ENCODE results near the gene TET3. TPM values are rescaled to one million over a fixed set of nuclear protein-coding genes. Genes with fewer than 3 reads are reported as not detected.

Gene TET3
- polyA plus RNA-seq, 1 donor (not counting 4 experiments of a cell fraction or from before 2014, with no cell fraction given), result 2.9 TPM

DNA sequence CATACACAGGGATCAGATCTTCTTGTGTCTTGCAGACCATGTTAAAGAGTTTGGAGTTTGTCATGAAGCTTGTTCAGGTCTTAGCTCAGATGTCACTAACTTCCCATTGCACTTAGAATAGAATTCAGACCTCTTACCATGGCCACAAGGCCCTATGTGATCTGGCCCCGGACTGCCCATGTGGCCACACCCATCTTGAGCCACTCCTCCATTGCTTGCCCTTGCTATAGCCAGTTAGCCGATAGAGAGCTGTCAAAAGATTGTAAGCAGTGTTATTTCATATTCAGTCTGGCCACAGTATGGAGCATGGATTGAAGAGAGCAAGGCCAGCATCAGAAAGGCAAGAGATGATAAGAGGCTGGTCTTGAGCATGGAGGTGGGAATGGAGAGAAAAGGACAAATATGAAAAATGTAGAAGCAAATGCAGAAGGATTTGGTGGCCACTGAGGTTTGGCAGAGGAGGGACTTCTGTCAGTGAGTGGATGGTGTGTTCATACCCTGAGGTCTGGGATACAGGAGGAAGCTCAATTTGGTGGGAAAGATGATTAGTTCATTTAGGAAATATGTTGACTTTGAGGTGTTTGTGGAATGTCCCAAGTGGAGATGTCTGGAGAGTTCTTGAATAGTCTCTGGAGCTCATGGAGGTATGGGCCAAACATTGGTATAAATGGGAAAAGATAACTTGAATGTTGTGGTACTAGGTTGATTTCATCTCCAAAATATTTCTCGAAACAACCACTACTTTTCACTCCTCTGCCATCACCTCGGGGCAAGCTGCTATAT is 47.4 kb upstream of the TET3 start:
- dilution Hi-C loops (cut with MboI; ENCODE audit: extremely low pct_ligation_motif_present, low sequenced_read_pairs), result no loop called here
- Histone ChIP-seq H3K27me3 (ENCODE audit: control insufficient read depth, extremely low read depth, insufficient read depth, low read length) (no peaks in the 10 kb centered on the region), H3K9ac (ENCODE audit: control insufficient read depth, extremely low read depth, insufficient read depth, low read length) (no peak overlapping the region), H3K9me1 (ENCODE audit: control insufficient read depth, extremely low read depth, insufficient read depth, low read length) (peaks cover 3% of the 10 kb centered on the region), H3K4me1 (ENCODE audit: control insufficient read depth, extremely low read depth, insufficient read depth, low read length) (peaks cover 76% of the 10 kb centered on the region), H3K9me3 (ENCODE audit: control insufficient read depth, low read depth, low read length) (no peaks in the 10 kb centered on the region), H3K4me3 (ENCODE audit: control insufficient read depth in 2 of 3, extremely low read depth in 1 of 3, insufficient read depth in 2 of 3, low read depth in 1 of 3, low read length in 3 of 3) (no peak overlapping the region), H3K4me2 (ENCODE audit: control insufficient read depth, extremely low read depth, insufficient read depth, low read depth, low read length) (peak overlapping the region; percentile 56), H3K79me2 (ENCODE audit: control insufficient read depth, insufficient read depth, low read length) (peaks cover 60% of the 10 kb centered on the region), H2AFZ (ENCODE audit: control insufficient read depth, low read length) (no peak overlapping the region), H4K20me1 (ENCODE audit: control insufficient read depth, extremely low read depth, insufficient read depth, low read length) (peaks cover under 1% of the 10 kb centered on the region), H3K36me3 (ENCODE audit: control insufficient read depth in 2 of 2, extremely low read depth in 1 of 2, insufficient read depth in 2 of 2, low read length in 2 of 2) (peaks cover 3 to 15% of the 10 kb centered on the region in 2 experiments), H3K27ac (ENCODE audit: control insufficient read depth, insufficient read depth, low read length) (peak overlapping the region; percentile 85)
- no peak for DNase-seq (ENCODE audit: low read depth, low spot score)
- FAIRE-seq, result peak; percentile 17
- no peak for TF ChIP-seq EZH2 (IDR thresholded peaks at IDR 0.05; ENCODE audit: low read length)
- TF ChIP-seq, protein P1, sequence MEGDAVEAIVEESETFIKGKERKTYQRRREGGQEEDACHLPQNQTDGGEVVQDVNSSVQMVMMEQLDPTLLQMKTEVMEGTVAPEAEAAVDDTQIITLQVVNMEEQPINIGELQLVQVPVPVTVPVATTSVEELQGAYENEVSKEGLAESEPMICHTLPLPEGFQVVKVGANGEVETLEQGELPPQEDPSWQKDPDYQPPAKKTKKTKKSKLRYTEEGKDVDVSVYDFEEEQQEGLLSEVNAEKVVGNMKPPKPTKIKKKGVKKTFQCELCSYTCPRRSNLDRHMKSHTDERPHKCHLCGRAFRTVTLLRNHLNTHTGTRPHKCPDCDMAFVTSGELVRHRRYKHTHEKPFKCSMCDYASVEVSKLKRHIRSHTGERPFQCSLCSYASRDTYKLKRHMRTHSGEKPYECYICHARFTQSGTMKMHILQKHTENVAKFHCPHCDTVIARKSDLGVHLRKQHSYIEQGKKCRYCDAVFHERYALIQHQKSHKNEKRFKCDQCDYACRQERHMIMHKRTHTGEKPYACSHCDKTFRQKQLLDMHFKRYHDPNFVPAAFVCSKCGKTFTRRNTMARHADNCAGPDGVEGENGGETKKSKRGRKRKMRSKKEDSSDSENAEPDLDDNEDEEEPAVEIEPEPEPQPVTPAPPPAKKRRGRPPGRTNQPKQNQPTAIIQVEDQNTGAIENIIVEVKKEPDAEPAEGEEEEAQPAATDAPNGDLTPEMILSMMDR (optimal IDR thresholded peaks at IDR 0.05 in 1 of 3, IDR thresholded peaks at IDR 0.05 in 1 of 3, conservative IDR thresholded peaks at IDR 0.05 in 1 of 3; ENCODE audit: extremely low read depth in 1 of 3, insufficient read depth in 2 of 3, low read length in 3 of 3), result no peak

DNA sequence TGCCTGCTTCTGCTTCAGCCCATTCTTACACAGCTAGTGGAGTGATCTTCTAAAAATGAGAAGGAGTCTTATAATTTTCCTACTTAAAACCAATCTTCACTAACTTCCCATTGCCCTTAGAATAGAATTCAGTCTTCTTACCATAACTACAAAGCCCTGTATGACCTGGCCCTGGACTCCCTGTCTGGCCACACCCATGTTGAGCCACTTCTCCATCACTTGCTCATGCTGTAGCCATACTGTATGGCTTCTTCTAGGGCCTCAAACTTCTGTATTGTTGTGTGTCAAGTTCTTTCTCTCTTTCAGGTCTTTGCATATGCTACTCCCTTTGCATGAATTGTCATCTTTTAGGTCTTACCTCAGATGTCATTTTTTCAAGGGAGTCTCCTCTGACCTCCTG is 46.8 kb upstream of the TET3 start:
- DNase-seq (ENCODE audit: low read depth, low spot score) (no peak), FAIRE-seq (peak; percentile 5)
- no peak for TF ChIP-seq EZH2 (IDR thresholded peaks at IDR 0.05; ENCODE audit: low read length)
- TF ChIP-seq, protein P1 (optimal IDR thresholded peaks at IDR 0.05 in 1 of 3, IDR thresholded peaks at IDR 0.05 in 1 of 3, conservative IDR thresholded peaks at IDR 0.05 in 1 of 3; ENCODE audit: extremely low read depth in 1 of 3, insufficient read depth in 2 of 3, low read length in 3 of 3), result no peak
- H2AFZ ChIP-seq (ENCODE audit: control insufficient read depth, low read length), result no peak overlapping the region
- H3K36me3 ChIP-seq (ENCODE audit: control insufficient read depth in 2 of 2, extremely low read depth in 1 of 2, insufficient read depth in 2 of 2, low read length in 2 of 2), result peaks cover 3 to 15% of the 10 kb centered on the region in 2 experiments
- H3K9ac ChIP-seq (ENCODE audit: control insufficient read depth, extremely low read depth, insufficient read depth, low read length), result peak overlapping the region; percentile 43
- H3K27ac ChIP-seq (ENCODE audit: control insufficient read depth, insufficient read depth, low read length), result peak overlapping the region; percentile 85
- H3K4me3 ChIP-seq (ENCODE audit: control insufficient read depth in 2 of 3, extremely low read depth in 1 of 3, insufficient read depth in 2 of 3, low read depth in 1 of 3, low read length in 3 of 3), result peak overlapping the region in 1 of 3 experiments; percentile 21
- H3K4me1 ChIP-seq (ENCODE audit: control insufficient read depth, extremely low read depth, insufficient read depth, low read length), result peaks cover 70% of the 10 kb centered on the region
- H3K79me2 ChIP-seq (ENCODE audit: control insufficient read depth, insufficient read depth, low read length), result peaks cover 62% of the 10 kb centered on the region
- dilution Hi-C loops (cut with MboI; ENCODE audit: extremely low pct_ligation_motif_present, low sequenced_read_pairs), result no loop called here
- H3K9me3 ChIP-seq (ENCODE audit: control insufficient read depth, low read depth, low read length), result no peaks in the 10 kb centered on the region
- H3K27me3 ChIP-seq (ENCODE audit: control insufficient read depth, extremely low read depth, insufficient read depth, low read length), result no peaks in the 10 kb centered on the region
- peak overlapping the region; percentile 56 for H3K4me2 ChIP-seq (ENCODE audit: control insufficient read depth, extremely low read depth, insufficient read depth, low read depth, low read length)
- H4K20me1 ChIP-seq (ENCODE audit: control insufficient read depth, extremely low read depth, insufficient read depth, low read length), result no peaks in the 10 kb centered on the region
- H3K9me1 ChIP-seq (ENCODE audit: control insufficient read depth, extremely low read depth, insufficient read depth, low read length), result no peaks in the 10 kb centered on the region

Measured in keratinocyte (primary cell).